Suprapubic skin (tissue), 4 donors: ENCODE measurements around the gene ADAM8. TPM values are rescaled to one million over a fixed set of nuclear protein-coding genes. Genes with fewer than 3 reads are reported as not detected.
"Not testable (repeated sequence)": the region's sequence is repeated elsewhere in the genome, so short reads cannot be mapped to it uniquely, and the experiment has no call there.

ENCODE experiments used
- DNase-seq, 2 donors: peaks; one replicate each; pipeline ENCODE4 v3.0.0-alpha.2; 2019; ENCODE audit warnings: low spot score in 2 of 2
- H3K27ac ChIP-seq: fragments of 200-600 bp; sonication (generic); one replicate; pipeline ENCODE4 v1.5.1; 2019
- H3K27me3 ChIP-seq: fragments of 200-600 bp; sonication (generic); one replicate; pipeline ENCODE4 v1.5.1; 2019
- H3K36me3 ChIP-seq: fragments of 200-600 bp; sonication (generic); one replicate; pipeline ENCODE4 v1.5.1; 2019
- H3K4me1 ChIP-seq: fragments of 200-600 bp; sonication (generic); one replicate; pipeline ENCODE4 v1.5.1; 2019
- H3K4me3 ChIP-seq: fragments of 200-600 bp; sonication (generic); one replicate; pipeline ENCODE4 v1.5.1; 2019; ENCODE audit warnings: mild to moderate bottlenecking
- H3K9me3 ChIP-seq: fragments of 200-600 bp; sonication (generic); one replicate; pipeline ENCODE4 v1.5.1; 2019
- EP300 ChIP-seq: sonication (generic); formaldehyde crosslinking; IDR thresholded peaks from one replicate; pipeline ENCODE4 v1.6.1; 2017; ENCODE audit warnings: antibody characterized with exemption
- POLR2A ChIP-seq, 2 donors: fragments of 450-650 bp; IDR thresholded peaks; one replicate each; pipeline ENCODE4 v1.6.1; 2017; ENCODE audit warnings: antibody characterized with exemption in 2 of 2, mild to moderate bottlenecking in 2 of 2, moderate library complexity in 2 of 2
- POLR2AphosphoS5 ChIP-seq, 3 donors: sonication (generic); formaldehyde crosslinking; IDR thresholded peaks; one replicate each; pipeline ENCODE4 v1.6.1; 2017; ENCODE audit warnings: antibody characterized with exemption in 3 of 3
- WGBS: methylation state at CpG from one replicate; pipeline ENCODE4 v1.1.5; 2018; 5-methylcytosine and 5-hydroxymethylcytosine counted together
- total RNA-seq, 4 donors: library from RNA; depleted of rRNA; stranded (reverse); fragments of >200 nt; gene quantifications; one replicate each; pipeline ENCODE4 v1.1.0, GENCODE V29; 2016
- TF ChIP-seq, protein P1 (sequence below), 2 donors: fragments of 200-600 bp in 1 of 2; fragments of 450-650 bp in 1 of 2; sonication (generic) in 1 of 2; IDR thresholded peaks; one replicate each; pipeline ENCODE4 v1.5.1; 2016 to 2019; ENCODE audit warnings: antibody characterized with exemption in 2 of 2, mild to moderate bottlenecking in 1 of 2, moderate library complexity in 1 of 2

The ADAM8 gene
- total RNA-seq, 4 donors from 2014 or later = 3.0 to 18.4 (median 4.1) TPM

DNA sequence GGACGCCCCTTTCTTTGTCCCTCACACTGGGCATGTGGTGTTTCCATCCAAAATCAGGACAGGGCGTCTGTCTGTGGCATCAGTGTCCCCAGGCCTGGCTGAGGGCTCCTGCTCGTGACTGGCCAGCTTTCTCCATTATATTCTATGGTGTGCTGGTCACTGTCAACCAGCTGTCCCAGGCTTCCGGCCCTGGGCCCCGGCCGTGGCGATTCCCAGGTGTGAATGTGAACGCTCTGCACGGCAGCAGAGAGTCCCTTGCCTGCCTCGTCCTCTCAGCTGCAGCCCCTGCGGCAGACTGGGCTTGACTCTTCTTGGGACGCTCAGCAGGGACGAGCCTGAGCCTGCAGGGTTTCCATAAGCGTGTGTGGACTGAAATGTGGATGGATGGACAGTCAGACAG lies 52.6 kb downstream of the ADAM8 start:
- H3K36me3 ChIP-seq = no peaks in the 10 kb centered on the region
- H3K4me1 ChIP-seq = no peaks in the 10 kb centered on the region
- H3K27ac ChIP-seq = no peak overlapping the region
- TF ChIP-seq POLR2AphosphoS5 (IDR thresholded peaks at IDR 0.05) (no peak), POLR2A (IDR thresholded peaks at IDR 0.05) (no peak), EP300 (no peak)
- TF ChIP-seq, protein P1, sequence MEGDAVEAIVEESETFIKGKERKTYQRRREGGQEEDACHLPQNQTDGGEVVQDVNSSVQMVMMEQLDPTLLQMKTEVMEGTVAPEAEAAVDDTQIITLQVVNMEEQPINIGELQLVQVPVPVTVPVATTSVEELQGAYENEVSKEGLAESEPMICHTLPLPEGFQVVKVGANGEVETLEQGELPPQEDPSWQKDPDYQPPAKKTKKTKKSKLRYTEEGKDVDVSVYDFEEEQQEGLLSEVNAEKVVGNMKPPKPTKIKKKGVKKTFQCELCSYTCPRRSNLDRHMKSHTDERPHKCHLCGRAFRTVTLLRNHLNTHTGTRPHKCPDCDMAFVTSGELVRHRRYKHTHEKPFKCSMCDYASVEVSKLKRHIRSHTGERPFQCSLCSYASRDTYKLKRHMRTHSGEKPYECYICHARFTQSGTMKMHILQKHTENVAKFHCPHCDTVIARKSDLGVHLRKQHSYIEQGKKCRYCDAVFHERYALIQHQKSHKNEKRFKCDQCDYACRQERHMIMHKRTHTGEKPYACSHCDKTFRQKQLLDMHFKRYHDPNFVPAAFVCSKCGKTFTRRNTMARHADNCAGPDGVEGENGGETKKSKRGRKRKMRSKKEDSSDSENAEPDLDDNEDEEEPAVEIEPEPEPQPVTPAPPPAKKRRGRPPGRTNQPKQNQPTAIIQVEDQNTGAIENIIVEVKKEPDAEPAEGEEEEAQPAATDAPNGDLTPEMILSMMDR (IDR thresholded peaks at IDR 0.05) = no peak
- no peaks in the 10 kb centered on the region for H3K9me3 ChIP-seq
- no peak overlapping the region for H3K4me3 ChIP-seq
- DNase-seq = no peak
- H3K27me3 ChIP-seq = peaks cover 75% of the 10 kb centered on the region
- 42% methylated on average over 7 of the region's 14 CpGs for WGBS

DNA sequence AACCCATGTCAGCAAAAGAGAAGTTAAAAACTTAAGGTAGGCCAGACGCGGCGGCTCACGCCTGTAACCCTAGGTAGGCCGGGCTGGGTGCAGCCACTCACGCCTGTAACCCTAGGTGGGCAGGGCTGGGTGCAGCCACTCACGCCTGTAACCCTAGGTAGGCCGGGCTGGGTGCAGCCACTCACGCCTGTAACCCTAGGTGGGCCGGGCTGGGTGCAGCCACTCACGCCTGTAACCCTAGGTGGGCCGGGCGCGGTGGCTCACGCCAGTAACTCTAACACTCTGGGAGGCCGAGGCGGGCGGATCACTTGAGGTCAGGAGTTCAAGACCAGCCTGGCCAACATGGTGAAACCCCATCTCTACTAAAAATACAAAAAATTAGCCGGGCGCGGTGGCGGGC lies 54.9 kb downstream of the ADAM8 start:
- H3K4me3 ChIP-seq, H3K36me3 ChIP-seq, H3K4me1 ChIP-seq, H3K27ac ChIP-seq, DNase-seq, H3K9me3 ChIP-seq: not testable (repeated sequence)
- H3K27me3 ChIP-seq = peaks cover 64% of the 10 kb centered on the region
- 94% methylated on average over 17 of the region's 22 CpGs for WGBS

DNA sequence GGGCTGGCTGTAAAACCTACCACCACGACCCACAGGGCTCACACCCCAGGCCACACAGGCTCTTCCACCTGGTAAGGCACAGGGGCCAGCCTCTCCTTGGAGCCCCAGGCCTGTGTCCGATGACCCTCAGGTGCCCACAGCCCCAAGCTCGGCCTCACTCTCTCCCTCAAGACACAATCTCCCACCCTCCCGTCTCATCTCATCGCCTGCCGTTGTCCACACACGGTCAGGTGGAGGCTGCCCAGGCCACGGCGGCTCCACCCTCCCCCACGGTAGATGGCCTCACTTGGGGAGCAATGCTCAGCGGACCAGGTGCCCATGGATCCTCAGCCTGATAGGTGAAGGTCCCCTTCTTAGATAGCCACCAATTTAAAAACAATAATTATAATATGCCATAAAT lies 55.3 kb downstream of the ADAM8 start:
- no peak for DNase-seq
- no peak overlapping the region for H3K27ac ChIP-seq
- H3K9me3 ChIP-seq = no peaks in the 10 kb centered on the region
- no peaks in the 10 kb centered on the region for H3K36me3 ChIP-seq
- peaks cover 64% of the 10 kb centered on the region for H3K27me3 ChIP-seq
- no peaks in the 10 kb centered on the region for H3K4me1 ChIP-seq
- H3K4me3 ChIP-seq = no peak overlapping the region
- TF ChIP-seq, protein P1 (IDR thresholded peaks at IDR 0.05) = no peak
- TF ChIP-seq POLR2AphosphoS5 (IDR thresholded peaks at IDR 0.05) (no peak), POLR2A (IDR thresholded peaks at IDR 0.05) (no peak), EP300 (no peak)
- 90% methylated on average over 10 of the region's 11 CpGs for WGBS

DNA sequence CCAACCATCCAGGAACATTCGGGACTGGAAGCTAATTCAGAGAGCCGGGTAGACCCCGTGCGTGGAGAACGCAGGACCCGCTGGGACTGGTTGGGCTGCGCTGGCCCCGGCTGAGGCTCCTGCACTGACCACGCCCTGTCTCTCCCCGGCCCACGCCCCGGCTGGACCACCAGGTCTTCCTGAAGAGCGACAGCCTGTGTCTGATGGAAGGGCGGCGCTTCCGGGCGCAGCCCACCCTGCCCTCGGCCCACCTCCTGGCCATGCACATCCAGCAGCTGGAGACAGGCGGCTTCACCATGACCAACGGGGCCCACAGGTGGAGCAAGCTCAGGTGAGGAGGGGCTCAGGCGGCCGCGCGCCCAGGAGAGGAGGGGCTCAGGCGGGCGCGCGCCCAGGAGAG lies 56.9 kb downstream of the ADAM8 start:
- H3K27ac ChIP-seq = no peak overlapping the region
- DNase-seq = no peak
- H3K4me3 ChIP-seq = no peak overlapping the region
- H3K4me1 ChIP-seq = no peaks in the 10 kb centered on the region
- TF ChIP-seq, protein P1 (IDR thresholded peaks at IDR 0.05) = no peak
- no peak for TF ChIP-seq EP300
- no peak for TF ChIP-seq POLR2A (IDR thresholded peaks at IDR 0.05)
- TF ChIP-seq POLR2AphosphoS5 (IDR thresholded peaks at IDR 0.05) = no peak
- H3K36me3 ChIP-seq = no peaks in the 10 kb centered on the region
- peaks cover 55% of the 10 kb centered on the region for H3K27me3 ChIP-seq
- H3K9me3 ChIP-seq = no peaks in the 10 kb centered on the region
- WGBS = no CpG with 5 or more reads among the region's 28 CpGs

DNA sequence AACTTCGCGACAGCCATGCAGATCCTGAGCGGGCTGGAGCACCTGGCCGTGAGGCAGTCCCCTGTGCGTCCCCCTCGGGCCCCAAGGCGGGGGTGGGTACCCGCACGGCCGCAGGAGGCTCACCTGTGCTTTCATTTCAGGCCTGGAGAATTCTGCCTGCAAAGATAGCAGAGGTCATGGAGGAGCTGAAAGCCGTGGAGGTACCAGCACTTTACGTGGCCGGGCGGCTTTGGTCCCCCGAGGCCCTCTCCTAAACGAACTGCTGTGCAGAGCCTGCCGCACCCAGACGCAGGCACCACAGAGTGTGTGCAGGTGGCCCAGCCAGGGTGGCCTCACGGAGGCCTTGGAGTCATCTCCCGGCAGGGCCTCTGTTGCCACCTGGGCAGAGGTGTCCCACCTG lies 57.8 kb downstream of the ADAM8 start:
- no peaks in the 10 kb centered on the region for H3K36me3 ChIP-seq
- no peaks in the 10 kb centered on the region for H3K4me1 ChIP-seq
- H3K4me3 ChIP-seq = no peak overlapping the region
- peaks cover 51% of the 10 kb centered on the region for H3K27me3 ChIP-seq
- H3K27ac ChIP-seq = no peak overlapping the region
- no peak for DNase-seq
- no peaks in the 10 kb centered on the region for H3K9me3 ChIP-seq
- 45% methylated on average over 17 of the region's 20 CpGs for WGBS
- TF ChIP-seq POLR2AphosphoS5 (IDR thresholded peaks at IDR 0.05) (no peak), EP300 (no peak), POLR2A (IDR thresholded peaks at IDR 0.05) (no peak)
- TF ChIP-seq, protein P1 (IDR thresholded peaks at IDR 0.05) = no peak
